NB4 (cell line): Measurements from ENCODE around the gene EEF1E1.

ENCODE experiments used
- DNase-seq: peaks from one replicate; pipeline ENCODE4 v3.0.0; 2010; ENCODE audit warnings: low read depth
- H3K4me3 ChIP-seq: one replicate; pipeline ENCODE4 v1.5.1; 2011; ENCODE audit warnings: mild to moderate bottlenecking, low read depth, low read length, moderate library complexity
- MYC ChIP-seq: IDR thresholded peaks from 2 replicates; pipeline ENCODE4 v1.6.1; 2011; ENCODE audit warnings: low read depth, low read length
- POLR2A ChIP-seq: IDR thresholded peaks from 2 replicates; pipeline ENCODE4 v1.6.1; 2011; ENCODE audit warnings: mild to moderate bottlenecking; ENCODE audit not compliant: insufficient read length; ENCODE audit errors: extremely low read depth
- TF ChIP-seq, protein P1 (sequence below): IDR thresholded peaks from 2 replicates; pipeline ENCODE4 v1.6.1; 2011; ENCODE audit warnings: low read depth, low read length
- TF ChIP-seq, protein P2 (sequence below): IDR thresholded peaks from one replicate; pipeline ENCODE4 v1.5.1; 2012; ENCODE audit warnings: low read depth, low read length

Gene EEF1E1

DNA sequence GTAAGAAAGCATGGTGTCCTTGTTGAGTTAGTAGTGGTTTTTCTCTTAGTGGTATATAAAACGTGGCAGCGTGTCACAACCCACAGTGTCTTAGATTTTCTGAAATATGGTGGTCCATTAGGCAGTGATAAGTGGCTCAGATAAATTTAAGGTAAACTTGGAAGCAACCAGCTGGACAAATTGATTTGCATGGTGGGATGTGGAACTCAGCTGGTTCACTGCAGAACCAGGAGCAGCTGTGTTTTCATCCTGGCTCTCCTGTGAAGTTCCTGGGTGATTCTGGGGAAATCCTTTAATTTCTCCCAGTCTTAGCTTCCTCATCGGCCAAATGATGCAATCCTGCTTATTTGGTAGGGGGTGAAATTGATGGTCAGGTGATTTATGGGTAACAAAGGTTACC, 32.9 kb upstream of the EEF1E1 start:
- TF ChIP-seq MYC = no peak
- TF ChIP-seq, protein P1, sequence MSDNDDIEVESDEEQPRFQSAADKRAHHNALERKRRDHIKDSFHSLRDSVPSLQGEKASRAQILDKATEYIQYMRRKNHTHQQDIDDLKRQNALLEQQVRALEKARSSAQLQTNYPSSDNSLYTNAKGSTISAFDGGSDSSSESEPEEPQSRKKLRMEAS = no peak
- TF ChIP-seq, protein P2, sequence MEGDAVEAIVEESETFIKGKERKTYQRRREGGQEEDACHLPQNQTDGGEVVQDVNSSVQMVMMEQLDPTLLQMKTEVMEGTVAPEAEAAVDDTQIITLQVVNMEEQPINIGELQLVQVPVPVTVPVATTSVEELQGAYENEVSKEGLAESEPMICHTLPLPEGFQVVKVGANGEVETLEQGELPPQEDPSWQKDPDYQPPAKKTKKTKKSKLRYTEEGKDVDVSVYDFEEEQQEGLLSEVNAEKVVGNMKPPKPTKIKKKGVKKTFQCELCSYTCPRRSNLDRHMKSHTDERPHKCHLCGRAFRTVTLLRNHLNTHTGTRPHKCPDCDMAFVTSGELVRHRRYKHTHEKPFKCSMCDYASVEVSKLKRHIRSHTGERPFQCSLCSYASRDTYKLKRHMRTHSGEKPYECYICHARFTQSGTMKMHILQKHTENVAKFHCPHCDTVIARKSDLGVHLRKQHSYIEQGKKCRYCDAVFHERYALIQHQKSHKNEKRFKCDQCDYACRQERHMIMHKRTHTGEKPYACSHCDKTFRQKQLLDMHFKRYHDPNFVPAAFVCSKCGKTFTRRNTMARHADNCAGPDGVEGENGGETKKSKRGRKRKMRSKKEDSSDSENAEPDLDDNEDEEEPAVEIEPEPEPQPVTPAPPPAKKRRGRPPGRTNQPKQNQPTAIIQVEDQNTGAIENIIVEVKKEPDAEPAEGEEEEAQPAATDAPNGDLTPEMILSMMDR = no peak
- no peak for TF ChIP-seq POLR2A
- DNase-seq = no peak
- no peak overlapping the region for H3K4me3 ChIP-seq

DNA sequence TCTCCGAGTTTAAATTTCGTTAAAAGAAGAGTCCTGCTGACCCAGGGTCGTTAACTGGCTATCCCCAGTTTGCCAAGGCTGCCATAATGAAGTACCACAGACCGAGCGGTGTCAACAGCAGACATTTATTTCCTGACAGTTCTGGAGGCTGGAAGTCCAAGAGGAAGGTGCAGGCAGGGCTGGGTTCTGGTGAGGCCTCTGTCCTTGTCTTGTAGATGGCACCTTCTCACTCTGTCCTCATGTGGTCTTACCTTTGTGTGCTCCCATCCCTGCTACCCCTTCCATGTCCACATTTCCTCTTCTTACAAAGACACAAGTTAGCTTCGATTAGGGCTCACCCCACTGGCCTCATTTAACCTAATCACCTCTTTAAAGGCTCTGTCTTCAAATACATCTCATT, 29.8 kb upstream of the EEF1E1 start:
- no peak for DNase-seq
- no peak overlapping the region for H3K4me3 ChIP-seq
- TF ChIP-seq MYC (no peak), POLR2A (no peak)
- TF ChIP-seq, protein P1 = no peak
- TF ChIP-seq, protein P2 = no peak

DNA sequence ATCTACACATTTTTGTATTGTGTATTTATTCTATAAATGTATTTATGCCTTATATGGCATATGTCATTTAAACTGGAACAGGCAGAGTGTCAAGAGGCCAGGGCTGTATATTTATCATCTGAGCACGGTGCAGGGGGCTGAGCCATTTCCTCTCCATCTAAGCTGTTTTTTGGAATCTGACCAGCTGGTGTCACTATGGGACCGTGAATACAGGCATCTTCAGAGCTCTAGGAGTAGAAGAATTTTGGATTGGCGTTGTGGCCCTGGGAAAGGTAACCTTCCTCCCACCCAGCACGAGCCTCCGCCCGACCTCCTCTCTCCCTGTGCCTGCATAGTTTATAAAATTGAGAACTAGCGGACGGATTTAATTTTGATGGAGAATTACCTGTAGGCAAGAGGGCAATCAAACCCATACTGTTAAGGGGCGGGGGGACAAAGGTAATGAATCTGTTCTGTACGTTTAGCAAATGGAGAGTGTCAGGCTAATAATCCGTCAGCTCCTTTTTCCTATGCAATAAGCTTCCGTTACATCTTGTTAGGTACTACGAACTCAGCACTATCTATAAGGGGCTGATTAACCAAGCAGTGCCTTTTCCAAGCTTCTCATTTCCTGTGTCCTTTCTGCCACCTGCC, 29.0 kb upstream of the EEF1E1 start:
- peak; percentile 72 for DNase-seq
- TF ChIP-seq MYC = no peak
- TF ChIP-seq, protein P2 = peak; percentile 51
- no peak for TF ChIP-seq POLR2A
- no peak overlapping the region for H3K4me3 ChIP-seq

DNA sequence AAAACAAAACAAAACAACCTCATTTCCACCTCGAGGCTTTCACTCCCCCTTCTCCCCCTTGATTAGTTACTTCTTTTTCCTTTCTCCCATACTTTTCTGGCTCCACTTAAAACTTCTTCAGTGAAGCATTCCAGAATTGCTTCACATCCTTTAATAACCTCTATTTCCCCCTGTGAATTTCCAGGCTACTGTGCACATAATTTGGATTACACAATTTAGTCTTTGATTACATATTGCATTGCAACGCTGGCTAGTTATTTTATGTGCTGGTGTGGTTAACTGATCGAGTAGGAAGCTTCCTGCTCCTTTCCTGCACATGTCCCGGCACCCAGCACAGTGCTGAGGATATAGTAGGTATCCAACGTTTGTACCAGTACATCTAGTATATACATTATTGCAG, 28.1 kb upstream of the EEF1E1 start:
- TF ChIP-seq, protein P1 = no peak
- TF ChIP-seq POLR2A (no peak), MYC (no peak)
- TF ChIP-seq, protein P2 = no peak
- DNase-seq = no peak

DNA sequence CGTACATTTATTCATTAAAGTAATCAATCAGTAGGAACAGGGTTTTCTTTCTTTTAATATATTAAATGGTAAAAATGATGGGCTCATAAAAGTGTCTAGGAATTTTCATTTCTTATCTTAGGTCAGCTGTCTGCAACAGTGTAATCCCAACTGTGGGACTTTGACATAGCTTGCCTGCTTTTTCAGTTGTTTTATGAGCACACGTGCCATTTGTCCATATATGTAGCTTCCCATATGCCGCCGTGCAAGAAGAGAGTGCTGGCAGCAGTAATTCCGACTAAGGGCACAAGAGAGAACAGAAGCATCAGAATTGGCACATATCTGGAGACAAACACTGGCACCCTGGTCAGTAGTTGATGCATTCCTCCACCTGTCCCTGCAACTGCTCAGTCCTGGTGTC, 20.9 kb upstream of the EEF1E1 start:
- no peak for TF ChIP-seq MYC
- TF ChIP-seq, protein P2 = no peak
- no peak for TF ChIP-seq POLR2A
- TF ChIP-seq, protein P1 = no peak
- DNase-seq = no peak
- no peak overlapping the region for H3K4me3 ChIP-seq

More for the DNA sequence above, 28.1 kb upstream of the EEF1E1 start:
- no peak overlapping the region for H3K4me3 ChIP-seq
